H1 (cell line): ENCODE data around the gene RNF38.

Source experiments
- CBX5 ChIP-seq: fragments of 300-800, 300-1000 bp; sonication (generic); IDR thresholded peaks from 2 replicates; pipeline ENCODE4 v1.7.1; 2016; ENCODE audit warnings: antibody characterized with exemption, low read length, low read depth
- POLR2AphosphoS5 ChIP-seq: IDR thresholded peaks from 2 replicates; pipeline ENCODE4 v1.6.1; 2011; ENCODE audit warnings: low read depth, low read length
- TCF12 ChIP-seq: IDR thresholded peaks from 2 replicates; pipeline ENCODE4 v1.6.1; 2011; ENCODE audit warnings: low read depth, mild to moderate bottlenecking, low read length

- TF ChIP-seq POLR2AphosphoS5 = no peak
- no peak for TF ChIP-seq CBX5
- TF ChIP-seq TCF12 = no peak
Observed at GRCh38 chr9:36319806-36320205, 80.3 kb downstream of the RNF38 start.
